GM12878 (cell line): ENCODE measurements around the gene STX16.

Experiments
- CBX5 ChIP-seq: sonication (generic); IDR thresholded peaks from 2 replicates; pipeline ENCODE4 v1.6.1; 2016; ENCODE audit warnings: low read depth, moderate library complexity, mild to moderate bottlenecking, inconsistent platforms
- EZH2 ChIP-seq: IDR thresholded peaks from 2 replicates; pipeline ENCODE4 v1.6.1; 2012; ENCODE audit warnings: low read depth, mild to moderate bottlenecking, control low read depth, inconsistent platforms, low read length, borderline replicate concordance; ENCODE audit not compliant: control insufficient read depth
- FOXM1 ChIP-seq: IDR thresholded peaks from 2 replicates; pipeline ENCODE4 v1.6.1; 2012; ENCODE audit warnings: low read depth, mild to moderate bottlenecking, inconsistent platforms, low read length, moderate library complexity
- IKZF1 ChIP-seq: fragments of 450-650 bp; conservative IDR thresholded peaks from 2 replicates; pipeline ENCODE4 v1.6.1; 2017; ENCODE audit warnings: antibody characterized with exemption, mild to moderate bottlenecking
- MEF2B ChIP-seq: fragments of 450-650 bp; IDR thresholded peaks from 2 replicates; pipeline ENCODE4 v1.6.1; 2018; ENCODE audit warnings: mild to moderate bottlenecking, moderate library complexity; ENCODE audit not compliant: partially characterized antibody, poor library complexity, severe bottlenecking
- MYC ChIP-seq: IDR thresholded peaks from 2 replicates; pipeline ENCODE4 v1.6.1; 2011; ENCODE audit warnings: mild to moderate bottlenecking, low read length, moderate library complexity, inconsistent platforms; ENCODE audit not compliant: insufficient read depth, insufficient replicate concordance, insufficient read length, severe bottlenecking
- NR2C1 ChIP-seq: fragments of 450-650 bp; IDR thresholded peaks from 2 replicates; pipeline ENCODE4 v1.6.1; 2017; ENCODE audit warnings: antibody characterized with exemption, mild to moderate bottlenecking, moderate library complexity
- TCF12 ChIP-seq: IDR thresholded peaks from 2 replicates; pipeline ENCODE4 v1.6.1; 2011; ENCODE audit warnings: low read depth, mild to moderate bottlenecking, low read length
- ZNF24 ChIP-seq: fragments of 450-650 bp; IDR thresholded peaks from 2 replicates; pipeline ENCODE4 v1.6.1; 2017; ENCODE audit warnings: antibody characterized with exemption, mild to moderate bottlenecking
- TF ChIP-seq, protein P1 (sequence below): fragments of 450-650 bp; IDR thresholded peaks from 2 replicates; pipeline ENCODE4 v1.6.1; 2017; ENCODE audit warnings: antibody characterized with exemption, mild to moderate bottlenecking, moderate library complexity
- TF ChIP-seq, protein P2 (sequence below), 3 experiments: IDR thresholded peaks in 2 of 3; conservative IDR thresholded peaks in 1 of 3; 2 replicates each; pipeline ENCODE4 v1.5.1; 2011; ENCODE audit warnings: low read depth in 3 of 3, low read length in 3 of 3, mild to moderate bottlenecking in 3 of 3, control low read depth in 2 of 3, moderate library complexity in 2 of 3, inconsistent platforms in 1 of 3, mixed read lengths in 1 of 3; ENCODE audit not compliant: control insufficient read depth in 2 of 3, insufficient read depth in 1 of 3; ENCODE audit errors: extremely low read depth in 1 of 3

DNA sequence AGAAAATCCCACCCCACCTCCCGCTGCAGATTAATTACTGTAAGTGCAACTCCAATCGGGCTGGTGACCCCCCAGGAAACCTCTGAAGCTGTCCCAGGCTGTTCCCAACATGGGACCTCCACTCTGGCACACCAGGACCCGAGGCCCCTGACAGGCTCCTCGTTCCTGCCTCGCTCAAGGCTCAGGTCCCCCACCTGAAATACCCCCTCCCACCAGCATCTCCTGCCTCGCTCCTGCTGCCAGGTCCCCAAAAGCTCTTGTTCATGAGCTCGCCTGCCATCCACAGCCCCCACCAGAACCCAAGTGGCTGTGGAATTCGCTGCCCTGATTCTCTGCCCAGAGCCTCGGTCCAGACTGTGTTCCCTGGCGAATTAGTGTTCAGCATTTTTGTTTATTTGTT, 67.6 kb downstream of the STX16 start:
- TF ChIP-seq CBX5 = no peak
- TF ChIP-seq, protein P1, sequence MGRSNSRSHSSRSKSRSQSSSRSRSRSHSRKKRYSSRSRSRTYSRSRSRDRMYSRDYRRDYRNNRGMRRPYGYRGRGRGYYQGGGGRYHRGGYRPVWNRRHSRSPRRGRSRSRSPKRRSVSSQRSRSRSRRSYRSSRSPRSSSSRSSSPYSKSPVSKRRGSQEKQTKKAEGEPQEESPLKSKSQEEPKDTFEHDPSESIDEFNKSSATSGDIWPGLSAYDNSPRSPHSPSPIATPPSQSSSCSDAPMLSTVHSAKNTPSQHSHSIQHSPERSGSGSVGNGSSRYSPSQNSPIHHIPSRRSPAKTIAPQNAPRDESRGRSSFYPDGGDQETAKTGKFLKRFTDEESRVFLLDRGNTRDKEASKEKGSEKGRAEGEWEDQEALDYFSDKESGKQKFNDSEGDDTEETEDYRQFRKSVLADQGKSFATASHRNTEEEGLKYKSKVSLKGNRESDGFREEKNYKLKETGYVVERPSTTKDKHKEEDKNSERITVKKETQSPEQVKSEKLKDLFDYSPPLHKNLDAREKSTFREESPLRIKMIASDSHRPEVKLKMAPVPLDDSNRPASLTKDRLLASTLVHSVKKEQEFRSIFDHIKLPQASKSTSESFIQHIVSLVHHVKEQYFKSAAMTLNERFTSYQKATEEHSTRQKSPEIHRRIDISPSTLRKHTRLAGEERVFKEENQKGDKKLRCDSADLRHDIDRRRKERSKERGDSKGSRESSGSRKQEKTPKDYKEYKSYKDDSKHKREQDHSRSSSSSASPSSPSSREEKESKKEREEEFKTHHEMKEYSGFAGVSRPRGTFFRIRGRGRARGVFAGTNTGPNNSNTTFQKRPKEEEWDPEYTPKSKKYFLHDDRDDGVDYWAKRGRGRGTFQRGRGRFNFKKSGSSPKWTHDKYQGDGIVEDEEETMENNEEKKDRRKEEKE = no peak
- no peak for TF ChIP-seq TCF12
- TF ChIP-seq, protein P2, sequence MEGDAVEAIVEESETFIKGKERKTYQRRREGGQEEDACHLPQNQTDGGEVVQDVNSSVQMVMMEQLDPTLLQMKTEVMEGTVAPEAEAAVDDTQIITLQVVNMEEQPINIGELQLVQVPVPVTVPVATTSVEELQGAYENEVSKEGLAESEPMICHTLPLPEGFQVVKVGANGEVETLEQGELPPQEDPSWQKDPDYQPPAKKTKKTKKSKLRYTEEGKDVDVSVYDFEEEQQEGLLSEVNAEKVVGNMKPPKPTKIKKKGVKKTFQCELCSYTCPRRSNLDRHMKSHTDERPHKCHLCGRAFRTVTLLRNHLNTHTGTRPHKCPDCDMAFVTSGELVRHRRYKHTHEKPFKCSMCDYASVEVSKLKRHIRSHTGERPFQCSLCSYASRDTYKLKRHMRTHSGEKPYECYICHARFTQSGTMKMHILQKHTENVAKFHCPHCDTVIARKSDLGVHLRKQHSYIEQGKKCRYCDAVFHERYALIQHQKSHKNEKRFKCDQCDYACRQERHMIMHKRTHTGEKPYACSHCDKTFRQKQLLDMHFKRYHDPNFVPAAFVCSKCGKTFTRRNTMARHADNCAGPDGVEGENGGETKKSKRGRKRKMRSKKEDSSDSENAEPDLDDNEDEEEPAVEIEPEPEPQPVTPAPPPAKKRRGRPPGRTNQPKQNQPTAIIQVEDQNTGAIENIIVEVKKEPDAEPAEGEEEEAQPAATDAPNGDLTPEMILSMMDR (IDR thresholded peaks at IDR 0.05 in 2 of 3, conservative IDR thresholded peaks at IDR 0.05 in 1 of 3; ENCODE audit: control insufficient read depth in 2 of 3, extremely low read depth in 1 of 3, insufficient read depth in 1 of 3, low read depth in 3 of 3, low read length in 3 of 3) = no peak
- no peak for TF ChIP-seq NR2C1
- no peak for TF ChIP-seq MYC
- no peak for TF ChIP-seq FOXM1
- no peak for TF ChIP-seq IKZF1
- no peak for TF ChIP-seq ZNF24
- TF ChIP-seq MEF2B = no peak
- TF ChIP-seq EZH2 = no peak
